ENCODE measurements around the gene ACSM2A.
"Not testable (repeated sequence)": the region's sequence is repeated elsewhere in the genome, so short reads cannot be mapped to it uniquely, and the experiment has no call there.

DNA sequence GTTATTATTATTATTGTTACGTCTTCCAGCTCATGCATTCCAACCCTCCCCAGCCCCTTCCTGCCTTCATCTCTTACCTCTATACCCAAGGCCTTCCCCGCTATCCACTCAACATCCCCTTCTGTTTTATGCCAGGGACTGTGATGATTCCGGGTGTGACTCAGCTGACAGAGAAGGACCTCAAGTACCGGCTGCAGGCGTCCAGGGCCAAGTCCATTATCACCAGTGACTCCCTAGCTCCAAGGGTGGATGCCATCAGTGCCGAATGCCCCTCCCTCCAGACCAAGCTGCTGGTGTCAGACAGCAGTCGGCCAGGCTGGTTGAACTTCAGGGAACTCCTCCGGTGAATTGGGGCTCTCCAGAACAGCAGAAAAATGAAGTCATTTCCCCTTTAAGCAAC, 32.2 kb upstream of the ACSM2A start:
- TF ChIP-seq POLR2A, CTCF (IDR thresholded peaks at IDR 0.05): not testable (repeated sequence)
